ENCODE measurements around the gene THADA. TPM values are rescaled to one million over a fixed set of nuclear protein-coding genes. Genes with fewer than 3 reads are reported as not detected.

THADA gene
- total RNA-seq, 1 experiment from 2014 or later: 27.5 TPM

GRCh38 chr2:43240766-43241150, 355.1 kb downstream of the THADA start (continued):
- TF ChIP-seq, protein P1, sequence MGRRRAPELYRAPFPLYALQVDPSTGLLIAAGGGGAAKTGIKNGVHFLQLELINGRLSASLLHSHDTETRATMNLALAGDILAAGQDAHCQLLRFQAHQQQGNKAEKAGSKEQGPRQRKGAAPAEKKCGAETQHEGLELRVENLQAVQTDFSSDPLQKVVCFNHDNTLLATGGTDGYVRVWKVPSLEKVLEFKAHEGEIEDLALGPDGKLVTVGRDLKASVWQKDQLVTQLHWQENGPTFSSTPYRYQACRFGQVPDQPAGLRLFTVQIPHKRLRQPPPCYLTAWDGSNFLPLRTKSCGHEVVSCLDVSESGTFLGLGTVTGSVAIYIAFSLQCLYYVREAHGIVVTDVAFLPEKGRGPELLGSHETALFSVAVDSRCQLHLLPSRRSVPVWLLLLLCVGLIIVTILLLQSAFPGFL (CRISPR knock-in tag; IDR thresholded peaks at IDR 0.05; ENCODE audit: borderline replicate concordance): no peak
- TF ChIP-seq ZNF671 (CRISPR knock-in tag; IDR thresholded peaks at IDR 0.05) (no peak), NFE2L1 (CRISPR knock-in tag; IDR thresholded peaks at IDR 0.05) (no peak), ZNF219 (CRISPR knock-in tag; IDR thresholded peaks at IDR 0.05; ENCODE audit: borderline replicate concordance) (no peak), NR1H2 (CRISPR knock-in tag; IDR thresholded peaks at IDR 0.05) (no peak), CREB1 (CRISPR knock-in tag; IDR thresholded peaks at IDR 0.05) (no peak), ZSCAN18 (CRISPR knock-in tag; IDR thresholded peaks at IDR 0.05) (no peak)

DNA sequence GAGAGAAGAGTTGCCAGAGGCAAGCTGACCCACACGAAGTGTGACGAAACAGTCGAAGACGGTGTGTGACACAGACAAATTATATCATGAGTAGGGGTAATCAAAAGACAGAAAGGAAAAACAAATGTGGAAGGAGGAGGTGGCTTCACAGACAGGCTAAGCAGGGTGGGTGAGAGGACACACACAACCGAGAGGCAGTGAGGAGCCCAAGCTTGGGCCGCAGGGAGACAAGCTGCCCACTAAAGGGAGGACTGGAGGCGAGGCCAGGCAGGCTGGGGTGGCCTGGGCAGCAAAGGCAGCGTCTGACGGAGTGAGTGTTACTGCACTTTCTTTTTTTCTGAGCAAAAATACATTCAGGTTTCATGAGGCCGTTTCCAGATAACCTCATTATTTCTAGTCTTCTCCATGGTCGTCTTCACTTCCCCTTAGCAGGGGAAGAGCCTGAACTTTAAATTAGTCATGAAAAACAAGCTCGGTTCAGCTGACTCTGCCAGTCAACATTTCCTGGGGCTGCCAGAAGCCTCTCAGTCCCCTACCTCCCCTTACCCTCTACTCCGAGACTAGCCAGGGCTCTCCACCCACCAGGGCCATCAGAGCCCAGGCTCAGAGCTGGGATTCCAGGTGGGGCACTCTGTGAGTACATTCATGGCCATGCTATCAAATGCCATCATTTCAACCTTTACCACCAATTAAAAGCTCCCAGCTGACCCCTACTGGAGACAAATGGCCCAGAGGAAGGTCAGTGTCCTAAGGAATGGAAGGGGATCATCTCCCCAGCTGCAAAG, 355.7 kb downstream of the THADA start:
- POLR2A ChIA-PET: interaction anchor here (0.9 to 1.5 kb wide), 2 partner anchors 13 to 16 kb away, joined by 3 to 5 read pairs; partner anchors contain the start of gene ZFP36L2
- no peaks in the 10 kb centered on the region for H3K36me3 Mint-ChIP-seq
- no peaks in the 10 kb centered on the region for H3K9me3 Mint-ChIP-seq
- peak; percentile 39 for ATAC-seq
- CTCF ChIA-PET: interaction anchor here (0.6 to 3.3 kb wide), 12 partner anchors 11 to 245 kb away, joined by 3 to 23 read pairs (median 5); partner anchors contain the start of gene ZFP36L2
- H3K4me3 Mint-ChIP-seq: no peak overlapping the region
- no peaks in the 10 kb centered on the region for H3K27me3 Mint-ChIP-seq (ENCODE audit: low read depth)
- peak overlapping the region; percentile 48 for H3K27ac Mint-ChIP-seq
- H3K4me1 Mint-ChIP-seq: peaks cover 7% of the 10 kb centered on the region
- no peak for DNase-seq (ENCODE audit: low spot score)
- TF ChIP-seq PRDM15 (CRISPR knock-in tag; IDR thresholded peaks at IDR 0.05) (no peak), NFYB (CRISPR knock-in tag; conservative IDR thresholded peaks at IDR 0.05; ENCODE audit: low read depth) (no peak), NR1H2 (CRISPR knock-in tag; IDR thresholded peaks at IDR 0.05) (no peak), ATF1 (CRISPR knock-in tag; IDR thresholded peaks at IDR 0.05) (no peak)
- TF ChIP-seq, protein P2, sequence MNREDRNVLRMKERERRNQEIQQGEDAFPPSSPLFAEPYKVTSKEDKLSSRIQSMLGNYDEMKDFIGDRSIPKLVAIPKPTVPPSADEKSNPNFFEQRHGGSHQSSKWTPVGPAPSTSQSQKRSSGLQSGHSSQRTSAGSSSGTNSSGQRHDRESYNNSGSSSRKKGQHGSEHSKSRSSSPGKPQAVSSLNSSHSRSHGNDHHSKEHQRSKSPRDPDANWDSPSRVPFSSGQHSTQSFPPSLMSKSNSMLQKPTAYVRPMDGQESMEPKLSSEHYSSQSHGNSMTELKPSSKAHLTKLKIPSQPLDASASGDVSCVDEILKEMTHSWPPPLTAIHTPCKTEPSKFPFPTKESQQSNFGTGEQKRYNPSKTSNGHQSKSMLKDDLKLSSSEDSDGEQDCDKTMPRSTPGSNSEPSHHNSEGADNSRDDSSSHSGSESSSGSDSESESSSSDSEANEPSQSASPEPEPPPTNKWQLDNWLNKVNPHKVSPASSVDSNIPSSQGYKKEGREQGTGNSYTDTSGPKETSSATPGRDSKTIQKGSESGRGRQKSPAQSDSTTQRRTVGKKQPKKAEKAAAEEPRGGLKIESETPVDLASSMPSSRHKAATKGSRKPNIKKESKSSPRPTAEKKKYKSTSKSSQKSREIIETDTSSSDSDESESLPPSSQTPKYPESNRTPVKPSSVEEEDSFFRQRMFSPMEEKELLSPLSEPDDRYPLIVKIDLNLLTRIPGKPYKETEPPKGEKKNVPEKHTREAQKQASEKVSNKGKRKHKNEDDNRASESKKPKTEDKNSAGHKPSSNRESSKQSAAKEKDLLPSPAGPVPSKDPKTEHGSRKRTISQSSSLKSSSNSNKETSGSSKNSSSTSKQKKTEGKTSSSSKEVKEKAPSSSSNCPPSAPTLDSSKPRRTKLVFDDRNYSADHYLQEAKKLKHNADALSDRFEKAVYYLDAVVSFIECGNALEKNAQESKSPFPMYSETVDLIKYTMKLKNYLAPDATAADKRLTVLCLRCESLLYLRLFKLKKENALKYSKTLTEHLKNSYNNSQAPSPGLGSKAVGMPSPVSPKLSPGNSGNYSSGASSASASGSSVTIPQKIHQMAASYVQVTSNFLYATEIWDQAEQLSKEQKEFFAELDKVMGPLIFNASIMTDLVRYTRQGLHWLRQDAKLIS (CRISPR knock-in tag; IDR thresholded peaks at IDR 0.05; ENCODE audit: borderline replicate concordance): no peak

DNA sequence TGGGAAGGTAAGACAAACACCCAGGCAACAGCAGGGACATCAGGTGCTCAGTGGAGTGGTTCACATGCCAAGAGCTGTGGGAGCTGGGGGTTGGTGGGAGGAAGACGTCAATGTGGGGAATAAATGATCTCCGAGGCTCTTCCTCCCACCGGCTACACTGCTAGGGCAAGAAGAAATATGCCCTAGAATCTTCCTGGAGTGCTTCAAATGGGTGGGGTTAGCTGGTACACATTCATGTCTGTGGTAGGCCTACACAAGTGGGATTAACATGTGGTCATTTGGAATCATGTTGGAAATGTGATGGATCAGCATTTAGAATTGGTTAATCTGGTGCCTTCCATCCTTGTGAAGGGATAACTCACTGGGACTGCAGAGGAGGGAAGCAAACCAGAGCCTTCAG, 357.0 kb downstream of the THADA start:
- no peak for DNase-seq (ENCODE audit: low spot score)
- Mint-ChIP-seq H3K27me3 (ENCODE audit: low read depth) (no peaks in the 10 kb centered on the region), H3K36me3 (no peaks in the 10 kb centered on the region), H3K27ac (no peak overlapping the region; the same call in 1 of the 2 replicates), H3K4me1 (peaks cover 7% of the 10 kb centered on the region), H3K4me3 (no peak overlapping the region), H3K9me3 (no peaks in the 10 kb centered on the region)
- no peak for ATAC-seq
- ChIA-PET CTCF (interaction anchor here (0.6 to 3.3 kb wide), 2 partner anchors 10 to 73 kb away, joined by 3 to 23 read pairs; partner anchors contain the start of gene ZFP36L2), POLR2A (interaction anchor here (1.5 kb wide), 1 partner anchor 12 kb away, joined by 5 read pairs; the partner anchor contains the start of gene ZFP36L2)
- no peak for TF ChIP-seq ESRRA (CRISPR knock-in tag; IDR thresholded peaks at IDR 0.05; ENCODE audit: borderline replicate concordance)
- no peak for TF ChIP-seq IRF2 (CRISPR knock-in tag; IDR thresholded peaks at IDR 0.05; ENCODE audit: borderline replicate concordance, low read depth)
- TF ChIP-seq ZNF281 (CRISPR knock-in tag; IDR thresholded peaks at IDR 0.05): no peak
- TF ChIP-seq, protein P3, sequence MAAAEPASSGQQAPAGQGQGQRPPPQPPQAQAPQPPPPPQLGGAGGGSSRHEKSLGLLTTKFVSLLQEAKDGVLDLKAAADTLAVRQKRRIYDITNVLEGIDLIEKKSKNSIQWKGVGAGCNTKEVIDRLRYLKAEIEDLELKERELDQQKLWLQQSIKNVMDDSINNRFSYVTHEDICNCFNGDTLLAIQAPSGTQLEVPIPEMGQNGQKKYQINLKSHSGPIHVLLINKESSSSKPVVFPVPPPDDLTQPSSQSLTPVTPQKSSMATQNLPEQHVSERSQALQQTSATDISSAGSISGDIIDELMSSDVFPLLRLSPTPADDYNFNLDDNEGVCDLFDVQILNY (CRISPR knock-in tag; IDR thresholded peaks at IDR 0.05): no peak
